Small intestine (tissue), 7 donors: ENCODE results near the gene MIS18BP1. TPM values are rescaled to one million over a fixed set of nuclear protein-coding genes. Genes with fewer than 3 reads are reported as not detected.

ENCODE experiments used
- DNase-seq, 2 donors: peaks; one replicate each; pipeline versions ENCODE4 v3.0.0 to v3.0.0-alpha.2; 2013
- FAIRE-seq: peaks from 2 replicates; lab custom pipeline; 2012; peaks lifted over from hg19 to GRCh38; lab: Jason Lieb, UNC
- H3K27ac ChIP-seq, 3 donors: one replicate each; pipeline ENCODE4 v1.5.1; 2013; ENCODE audit warnings: low read length in 2 of 3, mild to moderate bottlenecking in 2 of 3, control low read depth in 1 of 3, inconsistent platforms in 1 of 3, low read depth in 1 of 3, moderate library complexity in 1 of 3
- H3K27me3 ChIP-seq, 3 donors: one replicate each; pipeline ENCODE4 v1.6.1; 2013; ENCODE audit warnings: low read length in 3 of 3, inconsistent platforms in 1 of 3; ENCODE audit not compliant: control insufficient read depth in 3 of 3, insufficient read depth in 3 of 3
- H3K36me3 ChIP-seq, 3 donors: one replicate each; pipeline ENCODE4 v1.6.1; 2013; ENCODE audit warnings: low read length in 3 of 3, inconsistent platforms in 1 of 3, low read depth in 1 of 3, mild to moderate bottlenecking in 1 of 3, moderate library complexity in 1 of 3; ENCODE audit not compliant: control insufficient read depth in 3 of 3, insufficient read depth in 2 of 3
- H3K4me1 ChIP-seq, 3 donors: one replicate each; pipeline ENCODE4 v1.6.1; 2013; ENCODE audit warnings: low read length in 2 of 3, inconsistent platforms in 1 of 3, low read depth in 1 of 3, mild to moderate bottlenecking in 1 of 3, moderate library complexity in 1 of 3; ENCODE audit not compliant: control insufficient read depth in 3 of 3, insufficient read depth in 2 of 3
- H3K4me3 ChIP-seq, 3 donors: one replicate each; pipeline ENCODE4 v1.5.1; 2013; ENCODE audit warnings: low read length in 3 of 3, control low read depth in 1 of 3, inconsistent platforms in 1 of 3, low read depth in 1 of 3, mild to moderate bottlenecking in 1 of 3, moderate library complexity in 1 of 3
- H3K9me3 ChIP-seq, 2 donors: one replicate each; pipeline ENCODE4 v1.6.1; 2013; ENCODE audit warnings: low read depth in 1 of 2, low read length in 1 of 2; ENCODE audit not compliant: control insufficient read depth in 2 of 2, insufficient read depth in 1 of 2
- WGBS, 3 donors: extraction: QIAGEN DNeasy Blood & Tissue Kit; methylation state at CpG; one replicate each; pipeline ENCODE4 v1.1.7; 2013; 5-methylcytosine and 5-hydroxymethylcytosine counted together
- polyA plus RNA-seq, 4 donors: library from polyadenylated mRNA; stranded (reverse) in 3 of 4; unstranded in 1 of 4; fragments of 200-250 nt in 3 of 4; fragments of 120-200 nt in 1 of 4; gene quantifications; one replicate each; pipeline versions ENCODE4 v1.2.1 to v1.2.3, GENCODE V29; 2013
- donor health status: healthy with polysubstance abuse.
- donor health status: control.
- donor health status: control.
- donor health status: Bipolar disorder and iron deficiency.
- donor health status: healthy.

The MIS18BP1 gene
- polyA plus RNA-seq, 4 donors: 3.6 to 28.1 (median 8.5) TPM

GRCh38 chr14:45271858-45272537 lies 19.0 kb upstream of the MIS18BP1 start:
- WGBS, 3 donors: 80 to 88% (median 87%) methylated on average over 6 of the region's 6 CpGs
- H3K36me3 ChIP-seq: no peaks in the 10 kb centered on the region
- no peak for FAIRE-seq
- no peaks in the 10 kb centered on the region for H3K4me1 ChIP-seq
- no peaks in the 10 kb centered on the region for H3K9me3 ChIP-seq
- H3K27me3 ChIP-seq: no peaks in the 10 kb centered on the region
- no peak overlapping the region for H3K4me3 ChIP-seq
- no peak for DNase-seq
- H3K27ac ChIP-seq: no peak overlapping the region

GRCh38 chr14:45270031-45270430 lies 17.0 kb upstream of the MIS18BP1 start:
- 63 to 81% (median 78%) methylated on average over 1 of the region's 1 CpG for WGBS, 3 donors
- no peaks in the 10 kb centered on the region for H3K27me3 ChIP-seq
- no peak overlapping the region for H3K4me3 ChIP-seq
- H3K36me3 ChIP-seq: no peaks in the 10 kb centered on the region
- H3K27ac ChIP-seq: no peak overlapping the region
- no peak for FAIRE-seq
- no peak for DNase-seq
- H3K9me3 ChIP-seq: no peaks in the 10 kb centered on the region
- no peaks in the 10 kb centered on the region for H3K4me1 ChIP-seq

GRCh38 chr14:45267071-45267470 lies 14.1 kb upstream of the MIS18BP1 start:
- FAIRE-seq: no peak

GRCh38 chr14:45262637-45263036 lies 9.6 kb upstream of the MIS18BP1 start:
- Histone ChIP-seq H3K27me3 (no peaks in the 10 kb centered on the region), H3K4me3 (no peak overlapping the region), H3K4me1 (no peaks in the 10 kb centered on the region), H3K27ac (no peak overlapping the region), H3K36me3 (no peaks in the 10 kb centered on the region), H3K9me3 (peaks cover 0 to 9% of the 10 kb centered on the region in 2 donors)
- WGBS, 3 donors: 75 to 82% (median 77%) methylated on average over 4 of the region's 4 CpGs
- no peak for DNase-seq
- FAIRE-seq: no peak

More at GRCh38 chr14:45267071-45267470, 14.1 kb upstream of the MIS18BP1 start:
- Histone ChIP-seq H3K9me3 (peaks cover 0 to 3% of the 10 kb centered on the region in 2 donors), H3K36me3 (no peaks in the 10 kb centered on the region), H3K4me3 (no peak overlapping the region), H3K27ac (no peak overlapping the region), H3K4me1 (no peaks in the 10 kb centered on the region), H3K27me3 (no peaks in the 10 kb centered on the region)
- DNase-seq: no peak

GRCh38 chr14:45261209-45261608 lies 8.2 kb upstream of the MIS18BP1 start:
- Histone ChIP-seq H3K27me3 (no peaks in the 10 kb centered on the region), H3K36me3 (no peaks in the 10 kb centered on the region), H3K4me3 (no peak overlapping the region), H3K27ac (no peak overlapping the region), H3K9me3 (peaks cover 0 to 9% of the 10 kb centered on the region in 2 donors), H3K4me1 (no peaks in the 10 kb centered on the region)
- DNase-seq: no peak
- FAIRE-seq: no peak
- WGBS, 3 donors: 16 to 31% (median 31%) methylated on average over 2 of the region's 2 CpGs

GRCh38 chr14:45258805-45259204 lies 5.8 kb upstream of the MIS18BP1 start:
- DNase-seq (no peak), FAIRE-seq (no peak)
- peaks cover 0 to 3% (median 0%) of the 10 kb centered on the region in 3 donors for H3K4me1 ChIP-seq
- H3K9me3 ChIP-seq: peaks cover 0 to 11% of the 10 kb centered on the region in 2 donors
- H3K27ac ChIP-seq: no peak overlapping the region
- WGBS, 3 donors: 95 to 96% (median 96%) methylated on average over 3 of the region's 3 CpGs
- H3K4me3 ChIP-seq: no peak overlapping the region
- no peaks in the 10 kb centered on the region for H3K36me3 ChIP-seq
- H3K27me3 ChIP-seq: no peaks in the 10 kb centered on the region

- Histone ChIP-seq H3K27ac (no peak overlapping the region), H3K27me3 (no peaks in the 10 kb centered on the region), H3K4me1 (peaks cover 0 to 3% (median 0%) of the 10 kb centered on the region in 3 donors), H3K9me3 (peaks cover 0 to 10% of the 10 kb centered on the region in 2 donors), H3K36me3 (no peaks in the 10 kb centered on the region), H3K4me3 (no peak overlapping the region)
- DNase-seq (no peak), FAIRE-seq (no peak)
- 76 to 88% (median 82%) methylated on average over 1 of the region's 1 CpG for WGBS, 3 donors
These were observed 5.1 kb upstream of the MIS18BP1 start for GRCh38 chr14:45258073-45258472.

GRCh38 chr14:45254771-45255170 lies 1.8 kb upstream of the MIS18BP1 start:
- FAIRE-seq (no peak), DNase-seq (no peak)
- Histone ChIP-seq H3K27ac (no peak overlapping the region), H3K36me3 (no peaks in the 10 kb centered on the region), H3K9me3 (peaks cover 0 to 10% of the 10 kb centered on the region in 2 donors), H3K4me1 (peaks cover 0 to 3% (median 2%) of the 10 kb centered on the region in 3 donors), H3K27me3 (no peaks in the 10 kb centered on the region), H3K4me3 (no peak overlapping the region)
- WGBS, 3 donors: 85 to 93% (median 91%) methylated on average over 4 of the region's 4 CpGs
